NCI-H2227 (cell line): ENCODE data around the gene SCP2D1.

ENCODE experiments used
- DNase-seq: peaks from one replicate; lab custom pipeline; 2025; ENCODE audit not compliant: unreplicated experiment; lab: John Stamatoyannopoulos, UW

SCP2D1 gene

DNA sequence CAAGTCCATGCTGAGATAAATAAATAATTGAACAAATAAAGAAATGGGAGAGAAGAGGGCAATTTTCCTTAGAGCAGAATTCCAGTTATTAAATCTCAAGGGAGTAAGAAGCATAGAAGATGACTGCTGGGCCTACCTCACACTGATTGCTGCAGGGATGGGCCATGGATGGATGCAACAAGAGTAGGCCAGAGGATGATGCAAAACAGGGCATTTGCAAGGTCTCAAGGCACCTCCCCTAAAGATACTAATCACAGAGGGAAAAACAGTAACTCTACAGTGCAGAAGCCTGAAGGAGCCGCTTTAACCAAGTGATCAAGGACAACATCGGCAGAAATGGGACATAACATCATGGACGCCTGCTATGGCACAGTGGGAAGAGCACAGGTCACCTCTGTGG, 1.7 kb upstream of the SCP2D1 start:
- DNase-seq: no peak

DNA sequence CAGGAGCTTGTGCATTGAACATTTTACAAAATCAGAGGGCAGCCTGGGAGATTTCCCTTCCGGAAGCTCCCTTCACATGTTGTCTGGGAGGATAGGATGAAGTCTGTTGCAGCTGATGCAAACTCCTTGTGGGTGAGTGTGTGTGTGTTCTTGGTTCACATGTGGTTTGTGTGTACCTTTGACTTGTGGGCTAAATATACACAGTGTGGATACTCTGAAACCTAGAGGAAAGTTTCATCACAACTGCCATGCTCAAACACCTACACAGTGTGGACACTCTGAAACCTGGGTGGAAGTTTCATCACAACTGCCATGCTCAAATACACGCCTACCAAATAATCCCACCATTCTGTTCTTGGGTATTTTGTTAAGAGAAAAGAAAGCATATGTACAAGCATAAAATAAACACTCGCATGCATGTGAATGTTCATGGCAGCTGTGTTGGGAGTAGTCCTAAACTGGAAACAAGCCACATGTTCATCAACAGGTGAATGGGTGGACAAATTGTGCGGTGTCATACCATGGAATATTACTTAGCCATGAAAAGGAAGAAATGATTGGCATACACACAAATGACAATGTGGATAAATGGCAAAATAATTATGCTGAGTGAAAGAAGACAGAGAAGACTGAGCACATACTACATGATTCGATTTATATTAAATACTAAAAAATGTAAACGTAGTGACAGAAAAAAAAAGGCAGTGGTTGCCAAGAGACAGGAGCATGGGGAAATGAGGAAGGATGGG, 1.8 kb downstream of the SCP2D1 start:
- no peak for DNase-seq

DNA sequence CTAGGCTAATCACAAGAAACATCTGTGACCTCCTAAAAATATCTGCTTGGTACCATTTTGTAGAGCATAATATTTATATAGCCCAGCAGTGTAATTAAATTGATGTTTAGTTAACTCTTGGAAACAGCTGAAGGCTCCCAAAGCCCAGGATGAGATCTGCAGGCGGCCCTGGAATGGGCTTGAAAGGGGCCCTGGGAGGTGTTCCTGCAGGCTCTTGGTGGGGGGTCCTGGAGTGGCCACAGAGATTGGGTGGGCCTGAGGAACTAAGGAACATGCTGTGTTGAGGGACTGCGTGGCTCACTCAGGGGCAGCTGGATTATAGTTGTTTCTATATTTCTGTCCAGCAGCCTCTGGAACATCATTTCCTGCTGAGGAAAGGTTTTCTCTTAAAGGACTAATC, 9.2 kb downstream of the SCP2D1 start:
- no peak for DNase-seq

DNA sequence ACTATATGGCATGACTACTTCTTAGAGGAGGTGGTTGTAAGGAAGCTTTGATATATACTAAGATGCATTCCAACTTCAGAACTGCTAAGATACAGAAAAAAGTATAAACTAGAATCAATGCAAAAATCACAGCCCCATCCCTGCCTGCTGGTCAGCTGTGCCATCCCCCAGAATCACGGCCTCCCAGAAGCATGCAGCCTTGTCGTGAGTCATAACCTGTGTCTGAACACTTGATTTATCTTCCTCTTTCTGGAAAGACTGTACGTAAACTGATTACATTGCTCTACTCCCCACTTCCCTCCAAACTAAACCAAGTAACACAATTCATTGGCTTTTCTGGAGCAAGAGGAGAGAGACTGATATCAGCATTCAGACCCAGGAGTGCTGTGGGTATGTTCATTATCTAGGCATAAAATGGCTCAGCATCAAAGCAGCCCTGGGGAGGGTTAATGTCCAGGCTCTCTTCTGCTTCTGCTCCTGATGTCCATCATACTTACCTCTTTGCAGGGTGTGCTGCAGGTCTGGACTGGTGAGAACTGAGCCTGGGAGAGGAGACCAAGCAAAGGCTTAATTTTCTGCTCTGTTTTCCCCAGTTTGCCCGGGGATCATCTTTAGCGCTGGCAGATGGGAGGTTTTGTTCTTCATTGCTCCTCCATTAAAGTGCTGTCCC, 18.4 kb downstream of the SCP2D1 start:
- DNase-seq: no peak

DNA sequence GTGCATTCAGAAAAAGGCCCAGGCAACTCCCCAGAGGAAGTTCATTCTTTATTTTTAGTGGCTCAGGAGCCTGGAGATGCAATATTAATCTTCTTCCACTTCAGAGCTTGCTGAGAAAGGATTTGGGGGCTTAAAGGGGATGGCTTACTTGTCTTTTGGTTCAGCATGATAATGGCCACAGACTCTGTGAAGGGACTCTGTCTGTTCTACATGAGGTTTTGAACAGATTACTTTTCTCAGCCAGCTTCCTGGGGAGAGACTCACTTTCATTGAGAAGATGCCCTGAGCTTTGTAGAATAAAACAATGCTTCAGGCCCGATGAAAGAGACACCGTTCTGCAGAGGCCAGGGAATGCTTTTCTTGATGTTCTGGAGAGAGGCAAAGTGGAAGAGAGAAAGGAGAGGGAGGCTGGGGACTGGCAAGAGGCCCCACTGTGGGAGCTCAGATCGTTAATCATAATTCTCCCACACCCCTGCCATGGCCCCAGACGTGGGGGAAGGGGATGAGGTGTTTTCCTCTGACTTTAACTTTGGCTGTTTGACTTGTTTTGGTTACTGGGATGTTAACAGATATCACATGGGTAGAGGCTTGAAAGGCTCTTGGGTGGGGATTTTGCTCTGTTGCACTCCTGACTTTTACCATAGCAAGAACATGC, 19.1 kb downstream of the SCP2D1 start:
- DNase-seq: no peak

DNA sequence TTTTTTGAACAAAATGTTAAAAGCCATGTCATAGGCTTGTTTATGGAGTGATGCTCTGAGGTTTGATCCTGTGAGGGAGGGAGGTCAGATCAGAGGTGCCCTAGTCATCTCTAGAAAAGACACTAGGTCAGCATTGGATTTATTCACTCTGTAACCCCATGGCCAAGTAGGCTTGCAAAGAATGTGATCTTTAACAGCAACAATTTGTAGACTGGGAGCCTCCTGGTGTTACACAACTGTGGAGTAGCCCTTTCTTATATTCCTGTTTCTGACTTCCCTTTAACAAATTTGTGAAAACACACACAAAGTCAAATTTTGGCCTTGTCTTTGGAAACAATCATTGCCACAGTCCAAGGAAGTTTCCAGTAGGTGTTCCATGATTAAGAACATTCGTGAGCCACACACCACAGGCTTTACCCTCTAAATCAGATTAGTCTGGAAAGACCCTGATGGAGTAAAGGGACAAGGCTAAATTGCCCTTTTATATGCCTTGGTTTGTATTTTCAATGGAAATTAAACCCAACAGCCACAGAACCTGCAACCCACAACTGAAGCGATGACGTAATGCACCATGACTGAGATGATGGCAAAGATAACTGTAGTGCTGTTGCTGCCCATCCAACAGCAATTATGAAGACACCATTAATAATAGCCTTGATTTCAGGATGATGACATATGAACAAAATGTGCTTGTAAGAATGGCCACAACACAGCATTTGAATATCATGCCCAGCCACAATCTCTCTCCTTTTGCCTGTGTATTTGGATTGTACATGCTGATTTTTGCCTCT, 22.1 kb downstream of the SCP2D1 start:
- no peak for DNase-seq

DNA sequence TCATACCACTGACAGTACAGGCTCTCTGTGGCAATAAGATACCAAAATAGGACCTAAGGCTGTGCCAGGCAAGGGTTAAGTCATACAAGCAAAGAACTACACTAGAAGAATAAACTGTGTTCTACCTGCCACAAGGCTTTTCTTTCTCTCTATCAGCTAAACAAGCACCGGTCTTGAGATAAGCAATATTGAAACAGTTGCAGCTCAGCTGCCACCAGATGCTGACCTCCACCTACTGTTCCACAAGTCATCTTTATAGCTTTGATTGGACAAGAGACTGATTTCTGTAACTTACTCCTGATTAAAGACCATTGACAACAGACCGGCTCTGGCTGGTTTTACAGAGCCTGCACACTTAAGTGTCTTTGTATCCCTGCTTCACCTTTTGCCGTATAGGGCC, 24.1 kb downstream of the SCP2D1 start:
- DNase-seq: no peak

DNA sequence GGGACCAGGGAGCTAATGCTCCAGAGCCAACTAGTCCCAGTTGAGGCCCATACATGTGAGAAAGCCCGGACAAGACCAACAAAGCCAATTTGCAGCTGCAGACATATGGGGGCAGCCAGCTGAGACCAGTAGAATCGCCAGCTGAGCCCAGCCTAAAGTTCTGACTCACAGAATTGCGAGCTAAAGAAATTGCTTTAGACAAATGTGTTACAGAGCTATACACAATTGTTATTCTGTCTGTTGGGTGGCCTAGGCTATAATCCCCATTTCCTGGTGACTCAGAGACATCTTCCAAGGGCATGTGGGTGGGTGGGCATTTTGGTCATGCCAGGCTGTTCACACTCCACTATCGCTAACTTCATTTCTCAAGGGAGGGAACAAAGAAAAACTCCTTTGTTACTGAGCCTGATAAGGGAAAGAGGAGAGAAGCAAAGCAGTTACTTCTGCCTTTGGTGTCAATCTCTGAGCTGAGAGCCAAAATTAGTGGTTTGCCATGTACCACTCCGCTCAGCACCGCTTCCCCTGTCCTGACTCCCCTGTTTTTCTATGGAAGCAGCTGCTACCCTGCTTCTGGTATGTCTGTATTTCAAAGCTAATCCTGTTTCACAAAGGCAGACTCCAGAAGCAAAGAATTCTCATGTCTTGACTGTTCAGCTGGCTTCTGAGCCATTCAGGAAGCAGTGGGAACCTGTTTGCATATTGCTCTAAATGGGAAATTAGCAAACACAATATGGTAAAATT, 26.1 kb downstream of the SCP2D1 start:
- DNase-seq: no peak

DNA sequence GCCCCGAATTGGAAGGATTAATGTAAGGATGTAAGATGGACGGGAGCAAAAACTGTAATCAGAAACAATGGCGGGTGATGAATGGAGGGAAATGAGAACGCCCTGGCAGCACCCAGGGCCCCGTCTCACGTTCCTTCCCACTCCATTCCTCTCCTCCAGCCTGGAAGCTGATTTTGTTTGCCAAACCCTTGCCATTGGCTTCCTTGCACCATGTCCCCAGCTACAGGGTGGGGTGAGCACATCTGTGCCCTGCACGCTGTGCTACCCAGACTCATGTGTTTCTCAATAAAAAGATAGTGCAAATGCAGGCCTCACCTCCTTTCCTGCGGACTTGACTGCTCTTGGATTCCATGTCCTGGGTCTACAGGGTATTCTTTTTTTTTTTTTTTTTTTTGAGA, 26.7 kb downstream of the SCP2D1 start:
- DNase-seq: no peak

DNA sequence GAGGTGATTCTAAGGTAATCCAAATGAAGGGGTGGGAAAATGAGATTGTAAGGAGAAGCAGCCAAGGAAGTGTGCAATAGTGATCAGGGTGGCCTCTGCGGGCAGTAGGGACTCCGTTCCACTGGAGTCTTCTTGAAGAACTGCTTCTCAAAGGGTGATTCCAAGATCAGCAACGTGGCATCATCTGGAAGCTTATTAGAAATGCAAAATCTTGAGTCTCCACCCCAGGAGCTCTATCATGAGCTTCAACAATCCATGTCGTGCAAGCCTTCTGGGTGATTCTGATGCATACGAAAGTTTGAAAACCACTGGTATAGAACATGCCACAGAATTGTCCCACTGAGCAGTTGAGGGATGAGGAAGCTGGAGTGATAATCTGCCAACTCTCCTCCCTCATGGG, 31.4 kb downstream of the SCP2D1 start:
- no peak for DNase-seq

DNA sequence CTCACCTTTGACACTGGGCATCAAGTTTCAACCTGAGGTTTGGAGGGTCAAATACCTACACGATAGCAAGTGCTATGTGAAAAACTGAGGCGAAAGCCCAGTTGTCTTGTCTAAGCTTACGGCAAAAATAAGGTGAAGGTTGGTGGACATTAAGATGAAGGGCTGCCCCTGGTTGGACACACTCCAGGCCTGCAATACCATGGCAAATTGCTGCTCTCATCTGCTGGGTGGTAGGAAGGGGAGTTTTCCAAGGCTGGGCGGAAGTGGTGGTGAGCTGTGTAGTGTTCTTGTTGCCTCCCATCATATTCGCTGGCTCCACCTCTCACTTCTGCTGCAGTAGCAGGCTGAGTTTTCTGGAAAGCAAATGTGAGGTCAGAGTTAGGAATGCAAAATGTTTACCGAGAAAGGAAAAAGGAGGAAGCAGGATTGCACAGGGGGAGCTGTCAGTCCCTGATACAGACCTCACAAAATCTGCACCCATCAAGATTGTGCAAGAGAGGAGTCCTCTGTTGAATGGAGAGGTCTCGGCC, 33.7 kb downstream of the SCP2D1 start:
- no peak for DNase-seq

DNA sequence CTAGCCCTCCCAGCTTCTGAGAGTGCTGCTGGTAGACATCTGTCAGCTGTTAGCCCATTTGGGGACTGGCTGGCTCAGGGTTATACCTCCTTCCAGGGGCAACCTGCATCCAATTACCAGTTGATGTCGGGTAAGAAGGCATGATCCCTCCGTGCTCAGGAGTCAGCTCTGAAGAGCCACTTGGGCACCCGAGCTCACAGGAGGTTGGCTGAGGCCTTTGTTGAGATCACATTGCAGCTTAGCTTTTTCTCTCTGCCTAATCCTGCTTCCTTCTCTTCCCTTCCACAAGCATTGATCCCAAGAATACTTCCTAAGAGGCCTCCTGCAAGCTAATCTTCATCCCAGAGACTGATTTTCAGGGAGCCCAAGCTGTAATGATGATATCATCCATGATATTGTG, 35.5 kb downstream of the SCP2D1 start:
- DNase-seq: no peak

DNA sequence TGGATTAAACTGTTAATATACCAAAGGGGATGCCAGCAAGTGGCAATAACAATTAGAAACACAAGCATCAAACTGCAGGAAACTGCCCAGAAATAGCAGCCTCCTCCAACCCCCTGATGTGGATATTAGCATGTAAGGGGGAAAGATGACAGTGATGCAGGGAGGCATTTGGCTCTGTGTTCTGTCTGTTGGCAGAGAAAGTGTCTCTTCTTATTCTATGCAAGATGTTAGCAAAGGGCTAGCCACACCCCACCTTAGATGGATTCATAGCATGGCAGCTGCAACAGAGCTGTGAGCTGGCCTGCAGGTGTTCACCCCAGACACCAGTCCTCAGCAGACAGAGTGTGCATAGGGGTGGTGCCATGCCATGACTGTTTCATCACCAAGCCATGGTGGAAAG, 38.0 kb downstream of the SCP2D1 start:
- no peak for DNase-seq

DNA sequence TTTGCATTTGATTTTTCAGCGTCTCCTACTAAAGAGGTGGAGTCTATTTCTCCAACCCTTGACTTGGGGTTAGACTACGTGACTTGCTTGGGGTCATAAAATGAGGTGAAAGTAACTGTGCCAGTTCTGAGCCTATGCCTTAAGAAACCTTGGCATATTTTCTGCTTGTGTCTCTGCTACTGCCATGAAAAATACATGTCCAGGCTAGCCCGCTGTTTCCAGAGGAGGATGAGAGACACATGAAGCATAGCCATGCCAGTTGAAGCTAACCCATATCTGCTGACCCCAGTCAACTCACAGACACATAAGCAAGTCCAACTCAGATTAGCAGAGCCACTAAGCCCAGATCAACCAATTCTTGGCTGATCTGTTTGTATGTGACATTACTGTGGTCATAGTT, 38.7 kb downstream of the SCP2D1 start:
- DNase-seq: no peak

DNA sequence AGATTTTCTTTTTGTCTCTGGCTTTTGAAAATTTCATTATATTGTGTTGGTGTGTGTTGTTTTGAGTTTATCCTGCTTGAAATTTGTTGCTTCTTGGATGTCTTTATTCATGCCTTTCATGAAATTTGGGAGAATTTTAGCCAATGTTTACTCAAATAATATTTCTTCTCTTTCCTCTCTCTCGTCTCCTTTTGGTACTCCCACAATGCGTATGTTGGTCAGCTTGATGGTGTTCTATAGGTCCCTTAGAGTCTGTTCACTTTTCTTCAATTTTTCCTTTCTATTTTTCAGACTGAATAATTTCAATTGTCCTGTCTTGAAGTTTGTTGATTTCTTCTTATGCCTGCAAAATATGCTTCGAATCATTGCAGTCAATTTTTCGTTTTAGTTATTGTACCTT, 39.6 kb downstream of the SCP2D1 start:
- no peak for DNase-seq

DNA sequence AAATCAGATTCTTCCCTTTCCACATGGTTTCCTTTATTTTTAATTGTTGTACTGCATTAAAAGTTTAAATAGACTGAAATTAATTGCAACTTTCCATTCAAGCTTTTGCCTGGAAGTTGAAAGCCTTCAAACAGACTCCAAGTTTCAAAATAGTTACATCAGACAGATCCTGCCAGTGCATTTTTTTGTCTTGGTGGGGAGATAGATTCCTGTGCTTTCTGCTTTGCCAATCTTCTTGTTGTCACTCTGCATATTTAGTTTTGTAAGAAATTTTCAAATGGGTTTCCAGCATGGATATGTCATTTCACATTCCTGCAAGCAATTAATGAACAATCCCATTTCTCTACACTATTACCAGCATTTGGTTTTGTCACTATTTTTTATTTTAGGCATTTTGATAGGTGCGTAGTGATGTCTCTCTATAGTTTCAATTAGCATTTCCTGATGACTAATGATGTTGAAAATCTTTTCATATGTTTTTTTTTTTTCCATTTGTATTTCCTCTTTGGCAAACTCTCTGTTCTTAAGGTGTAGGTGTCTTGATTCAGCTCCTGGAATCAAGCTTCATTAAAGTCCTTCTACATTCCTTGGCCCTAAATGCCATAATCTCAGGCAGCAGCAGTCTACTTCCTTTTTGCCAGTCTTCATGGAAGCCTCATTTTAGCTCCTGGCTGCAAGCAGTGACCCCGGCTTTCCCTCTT, 40.5 kb downstream of the SCP2D1 start:
- DNase-seq: no peak

DNA sequence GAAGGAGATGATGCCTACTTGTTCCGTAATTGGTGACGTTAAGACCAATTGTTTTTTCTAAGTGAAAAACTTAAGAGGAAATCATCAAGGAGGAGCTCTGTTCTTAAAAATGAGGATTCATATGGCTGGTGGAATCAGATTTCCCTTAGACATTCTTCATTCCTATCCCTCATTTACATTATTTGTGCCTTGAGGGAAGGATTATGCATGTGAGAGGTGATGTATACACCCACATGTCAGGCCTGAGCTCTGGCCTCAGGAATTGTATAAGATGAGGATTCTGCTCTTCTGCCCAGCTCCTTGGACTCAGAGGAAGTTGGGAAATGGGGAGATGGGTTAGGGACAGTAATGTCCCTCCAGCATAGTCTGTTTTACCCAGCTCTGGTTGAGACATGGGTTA, 42.3 kb downstream of the SCP2D1 start:
- no peak for DNase-seq

DNA sequence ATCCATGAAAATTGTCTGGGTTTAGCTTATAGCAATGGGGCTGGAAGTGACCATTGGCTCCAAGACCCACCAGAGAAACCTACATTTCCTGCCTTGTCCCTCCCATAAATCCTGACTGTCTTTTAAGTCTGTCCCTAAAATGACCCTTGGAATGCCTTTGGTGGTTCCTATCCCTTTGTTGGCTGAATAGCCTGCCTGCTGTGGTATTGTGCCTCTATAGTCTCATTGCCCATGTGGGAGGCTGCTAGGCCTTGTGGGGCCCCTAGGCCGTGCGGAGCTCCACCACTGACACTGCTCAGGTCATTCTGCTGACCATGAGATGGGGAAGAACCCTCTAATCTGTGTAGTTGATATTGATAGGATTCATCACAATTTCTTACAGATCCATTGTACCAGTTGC, 43.3 kb downstream of the SCP2D1 start:
- DNase-seq: no peak

DNA sequence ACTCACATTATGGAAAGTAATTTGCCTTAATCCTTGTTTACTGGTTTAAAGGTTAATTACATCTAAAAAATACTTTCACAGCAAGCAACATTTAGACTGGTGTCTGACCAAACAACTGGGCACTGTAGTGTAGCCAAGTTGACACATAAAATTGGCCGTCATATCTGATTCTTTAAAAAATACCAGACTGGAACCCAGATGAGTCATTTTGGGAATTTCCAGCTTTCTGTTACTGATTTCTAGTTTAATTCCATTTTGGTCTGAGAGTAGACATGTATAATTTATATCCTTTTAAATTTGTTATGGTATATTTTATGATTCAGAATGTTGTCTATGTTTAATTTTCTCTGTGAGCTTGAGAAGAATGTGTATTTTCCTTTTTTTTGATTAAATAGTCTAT, 44.1 kb downstream of the SCP2D1 start:
- DNase-seq: no peak

DNA sequence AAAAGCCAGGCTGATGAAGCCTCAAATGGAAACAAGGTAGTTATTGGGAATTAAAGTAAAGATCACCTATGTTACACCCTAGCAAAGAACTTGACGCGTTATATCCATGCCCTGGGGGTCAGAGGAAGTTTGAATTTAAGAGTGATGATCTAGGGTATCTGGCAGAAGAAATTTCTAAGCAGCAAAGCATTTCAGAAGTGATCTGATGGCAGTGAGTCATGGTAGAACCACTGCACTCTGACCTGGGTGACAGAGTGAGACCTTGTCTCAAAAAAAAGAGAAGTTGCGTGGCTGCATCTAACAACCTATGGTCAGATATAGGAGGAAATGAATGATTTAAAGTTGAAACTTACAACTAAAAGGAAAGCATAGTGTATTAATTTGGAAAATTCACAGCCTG, 45.2 kb downstream of the SCP2D1 start:
- DNase-seq: no peak
